HG03457 (cell line): ENCODE data around the gene SLC34A1.
"Not testable (repeated sequence)": the region's sequence is repeated elsewhere in the genome, so short reads cannot be mapped to it uniquely, and the experiment has no call there.

Experiments
- ATAC-seq: cut with Tn5 transposase; IDR thresholded peaks from one replicate; pipeline ENCODE4 v1.9.1; 2021; ENCODE audit warnings: moderate number of reproducible peaks; ENCODE audit not compliant: unreplicated experiment

SLC34A1 gene, protein sequence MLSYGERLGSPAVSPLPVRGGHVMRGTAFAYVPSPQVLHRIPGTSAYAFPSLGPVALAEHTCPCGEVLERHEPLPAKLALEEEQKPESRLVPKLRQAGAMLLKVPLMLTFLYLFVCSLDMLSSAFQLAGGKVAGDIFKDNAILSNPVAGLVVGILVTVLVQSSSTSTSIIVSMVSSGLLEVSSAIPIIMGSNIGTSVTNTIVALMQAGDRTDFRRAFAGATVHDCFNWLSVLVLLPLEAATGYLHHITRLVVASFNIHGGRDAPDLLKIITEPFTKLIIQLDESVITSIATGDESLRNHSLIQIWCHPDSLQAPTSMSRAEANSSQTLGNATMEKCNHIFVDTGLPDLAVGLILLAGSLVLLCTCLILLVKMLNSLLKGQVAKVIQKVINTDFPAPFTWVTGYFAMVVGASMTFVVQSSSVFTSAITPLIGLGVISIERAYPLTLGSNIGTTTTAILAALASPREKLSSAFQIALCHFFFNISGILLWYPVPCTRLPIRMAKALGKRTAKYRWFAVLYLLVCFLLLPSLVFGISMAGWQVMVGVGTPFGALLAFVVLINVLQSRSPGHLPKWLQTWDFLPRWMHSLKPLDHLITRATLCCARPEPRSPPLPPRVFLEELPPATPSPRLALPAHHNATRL

DNA sequence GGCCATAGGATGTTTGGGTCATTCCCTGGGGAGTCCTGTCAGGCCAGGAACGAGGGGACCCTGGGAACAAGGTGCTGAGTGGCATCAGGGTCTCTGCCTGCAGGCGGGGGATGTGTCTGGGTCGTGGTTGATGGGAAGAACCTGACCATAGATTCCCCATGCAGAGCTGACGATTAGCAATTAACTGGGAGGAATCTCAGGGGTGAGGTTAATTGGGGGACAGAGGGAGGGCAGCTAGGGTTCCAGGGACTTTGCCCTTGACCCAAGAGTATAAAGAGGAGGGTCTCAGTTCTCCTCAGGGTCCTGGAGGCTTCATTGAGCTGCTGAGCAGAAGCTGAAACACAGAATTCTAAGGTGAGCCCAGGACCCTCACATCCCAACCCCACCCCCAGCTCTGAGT is at the start of gene SLC34A1:
Gene SLC34A1 (plus strand): TSS at position 301 of the 400 bp plus-strand sequence. CDS start 1,308 bp downstream, outside the sequence.
- no peak for ATAC-seq

GRCh38 chr5:177334781-177335700 is 49.2 kb upstream of the SLC34A1 start:
- ATAC-seq = no peak

DNA sequence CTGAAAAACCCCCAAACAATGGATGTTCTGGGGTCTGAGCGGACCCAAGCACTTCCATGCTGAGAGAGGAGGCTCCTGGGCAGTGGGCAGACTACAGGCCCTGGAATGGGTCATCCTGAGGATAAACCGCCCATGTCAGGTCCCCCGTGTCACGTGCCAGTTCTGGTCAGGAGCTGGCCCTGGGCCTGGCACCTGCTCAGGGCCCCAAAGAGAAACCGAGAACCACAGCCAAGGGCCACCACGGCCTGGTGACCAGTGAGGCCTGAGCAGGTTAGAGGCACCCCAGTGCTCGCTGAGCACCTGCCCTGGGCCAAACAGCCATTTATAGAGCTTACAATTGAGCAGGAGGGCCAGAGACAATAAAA is 48.6 kb upstream of the SLC34A1 start:
- no peak for ATAC-seq

GRCh38 chr5:177336112-177336511 is 48.1 kb upstream of the SLC34A1 start:
- no peak for ATAC-seq

DNA sequence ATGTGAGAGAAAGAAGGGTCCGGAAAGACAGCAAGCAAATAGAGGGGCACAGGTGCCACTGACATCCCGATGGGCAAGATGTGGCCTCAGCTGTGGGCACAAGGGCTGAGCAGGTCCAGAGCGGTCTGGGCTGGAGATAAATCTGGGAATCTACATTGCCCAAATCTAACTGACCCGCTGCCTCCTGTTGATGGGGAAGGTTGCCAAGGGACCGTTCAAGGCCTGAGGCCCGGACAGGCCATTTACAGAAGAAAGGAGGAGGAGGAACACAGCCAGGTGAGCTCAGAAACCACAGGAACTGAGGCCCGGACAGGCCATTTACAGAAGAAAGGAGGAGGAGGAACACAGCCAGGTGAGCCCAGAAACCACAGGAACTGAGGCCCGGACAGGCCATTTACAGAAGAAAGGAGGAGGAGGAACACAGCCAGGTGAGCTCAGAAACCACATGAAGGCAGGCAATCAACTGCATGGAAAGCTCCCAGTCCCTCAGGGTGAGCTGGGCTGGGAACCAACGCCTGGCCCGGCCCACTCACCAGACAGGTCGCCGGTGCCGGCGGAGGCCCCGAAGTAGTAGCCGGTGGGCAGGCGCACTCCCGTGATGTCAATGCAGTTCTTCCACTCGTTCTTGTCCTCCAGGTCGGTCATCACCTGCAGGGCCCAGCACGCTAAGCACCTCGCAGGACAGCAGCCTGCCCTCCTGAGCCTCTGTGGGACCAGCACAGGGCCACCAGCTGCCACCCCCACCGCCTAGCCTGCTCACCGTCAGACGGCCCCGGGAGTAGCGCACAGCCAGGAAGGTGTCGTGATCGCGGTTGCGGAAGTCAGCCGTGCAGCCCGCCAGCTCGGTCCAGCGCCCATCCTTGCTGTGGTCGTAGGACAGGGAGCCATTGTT is 47.4 kb upstream of the SLC34A1 start:
- ATAC-seq = no peak

GRCh38 chr5:177338251-177339106 is 45.8 kb upstream of the SLC34A1 start:
- no peak for ATAC-seq

- no peak for ATAC-seq
Measured at GRCh38 chr5:177339107-177339638, 45.1 kb upstream of the SLC34A1 start.

DNA sequence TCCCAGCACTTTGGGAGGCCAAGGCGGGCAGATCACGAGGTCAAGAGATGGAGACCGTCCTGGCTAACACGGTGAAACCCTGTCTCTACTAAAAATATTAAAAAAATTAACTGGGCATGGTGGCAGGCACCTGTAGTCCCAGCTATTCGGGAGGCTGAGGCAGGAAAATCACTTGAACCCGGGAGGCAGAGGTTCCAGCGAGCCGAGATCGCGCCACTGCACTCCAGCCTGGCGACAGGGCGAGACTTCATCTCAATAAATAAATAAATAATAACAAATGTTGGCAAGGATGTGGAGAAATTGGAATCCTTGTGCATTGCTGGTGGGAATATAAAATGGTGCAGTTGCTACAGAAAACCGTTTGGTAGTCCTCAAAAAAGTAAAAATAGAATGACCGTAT is 41.2 kb upstream of the SLC34A1 start:
- not testable (repeated sequence) for ATAC-seq

- no peak for ATAC-seq
Measured at GRCh38 chr5:177343777-177344176, 40.5 kb upstream of the SLC34A1 start.

DNA sequence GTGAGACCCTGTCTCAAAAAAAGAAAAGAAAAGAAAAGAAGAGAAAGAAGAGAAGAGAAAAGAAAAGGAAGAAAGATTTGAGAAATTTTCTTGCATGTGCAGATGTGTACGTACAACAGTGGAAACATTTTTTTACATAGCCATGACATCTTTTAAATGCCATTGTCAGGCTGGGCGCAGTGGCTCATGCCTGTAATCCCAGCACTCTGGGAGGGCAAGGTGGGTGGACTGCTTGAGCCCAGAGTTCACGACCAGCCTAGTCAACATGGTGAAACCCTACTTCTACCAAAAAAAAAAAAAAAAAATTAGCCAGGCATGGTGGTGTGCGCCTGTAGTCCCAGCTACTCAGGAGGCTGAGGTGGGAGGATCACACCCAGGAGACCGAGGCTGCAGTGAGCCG is 39.3 kb upstream of the SLC34A1 start:
- no peak for ATAC-seq

- no peak for ATAC-seq
Measured at GRCh38 chr5:177346820-177347219, 37.4 kb upstream of the SLC34A1 start.

- ATAC-seq = no peak
Measured at GRCh38 chr5:177347699-177348098, 36.5 kb upstream of the SLC34A1 start.

- ATAC-seq = no peak
Measured at GRCh38 chr5:177349362-177349647, 34.9 kb upstream of the SLC34A1 start.

GRCh38 chr5:177349762-177350161 is 34.5 kb upstream of the SLC34A1 start:
- no peak for ATAC-seq

GRCh38 chr5:177350776-177351391 is 33.4 kb upstream of the SLC34A1 start:
- peak; percentile 3 for ATAC-seq

- peak; percentile 89 for ATAC-seq
Measured at GRCh38 chr5:177351392-177352329, 32.6 kb upstream of the SLC34A1 start, which contains the start of gene LMAN2. LMAN2 (minus strand) TSS chr5:177351668; CDS start chr5:177351647, 21 bp downstream.

DNA sequence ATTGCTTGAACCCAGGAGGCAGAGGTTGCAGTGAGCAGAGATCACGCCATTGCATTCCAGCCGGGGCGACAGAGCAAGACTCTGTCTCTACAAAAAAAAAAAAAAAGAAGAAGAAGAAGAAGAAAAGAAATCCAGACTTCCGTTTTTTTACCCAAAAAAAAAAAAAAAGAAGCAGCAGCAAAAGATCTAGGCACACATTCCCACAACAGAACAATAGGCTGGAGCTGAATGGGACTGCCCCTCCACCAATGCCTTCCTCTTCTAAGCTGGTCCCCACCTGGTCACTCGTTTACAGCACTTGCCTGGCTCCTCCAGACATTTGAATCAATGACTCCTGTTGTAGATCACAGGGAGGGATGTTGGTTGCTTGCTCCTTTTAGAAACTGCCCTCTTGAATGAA is 31.1 kb upstream of the SLC34A1 start:
- no peak for ATAC-seq

- ATAC-seq = no peak
Measured at GRCh38 chr5:177354256-177354655, 30.0 kb upstream of the SLC34A1 start.
